ENCODE data around the gene VWA5B2. TPM values are rescaled to one million over a fixed set of nuclear protein-coding genes. Genes with fewer than 3 reads are reported as not detected.

The VWA5B2 gene
- total and polyA plus RNA-seq, 8 donors: under 0.01 to 100.0 (median 2.4) TPM

DNA sequence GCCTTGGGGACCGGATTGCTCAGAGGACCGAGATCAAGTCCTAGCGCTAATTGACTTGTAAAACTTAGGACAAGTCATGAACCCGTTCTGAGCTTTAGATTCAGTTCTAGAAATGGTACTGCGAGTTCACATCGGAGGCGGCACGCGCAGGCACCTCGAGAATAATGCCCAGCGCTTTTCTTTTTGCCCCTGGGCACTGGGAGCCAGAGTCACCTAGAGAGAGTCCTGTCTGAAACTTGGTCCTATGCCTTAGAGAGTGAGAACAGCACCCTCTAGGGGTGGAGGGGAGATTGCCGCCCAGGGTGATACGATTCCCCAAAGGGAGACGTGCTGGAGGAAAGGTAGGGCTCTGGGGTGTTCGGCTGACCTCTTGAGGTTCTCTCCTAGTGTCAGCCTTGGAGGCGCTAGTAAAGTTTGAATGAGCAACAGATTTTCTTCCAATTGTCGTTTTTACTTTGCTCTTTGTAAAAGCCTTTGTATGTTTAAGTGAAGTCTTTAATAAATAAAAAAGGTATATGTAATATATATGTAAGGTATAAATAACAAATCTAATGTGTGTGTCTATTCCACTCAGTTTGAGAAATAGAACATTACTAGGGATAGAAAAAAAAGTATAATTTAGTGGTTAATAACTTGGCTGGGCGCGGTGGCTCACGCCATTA, 20.9 kb downstream of the VWA5B2 start:
- intact Hi-C loops (cut with DNase I; ENCODE audit: low total_unique reads): loop anchor here (5.0 kb wide), 1 partner anchor 108 kb away; no protein-coding TSS in a partner anchor
- TF ChIP-seq EP300 (IDR thresholded peaks at IDR 0.05) (no peak), POLR2AphosphoS5 (IDR thresholded peaks at IDR 0.05) (peak in 2 of 3 donors; percentile 6 to 25), POLR2A (IDR thresholded peaks at IDR 0.05) (no peak)
- TF ChIP-seq, protein P1, sequence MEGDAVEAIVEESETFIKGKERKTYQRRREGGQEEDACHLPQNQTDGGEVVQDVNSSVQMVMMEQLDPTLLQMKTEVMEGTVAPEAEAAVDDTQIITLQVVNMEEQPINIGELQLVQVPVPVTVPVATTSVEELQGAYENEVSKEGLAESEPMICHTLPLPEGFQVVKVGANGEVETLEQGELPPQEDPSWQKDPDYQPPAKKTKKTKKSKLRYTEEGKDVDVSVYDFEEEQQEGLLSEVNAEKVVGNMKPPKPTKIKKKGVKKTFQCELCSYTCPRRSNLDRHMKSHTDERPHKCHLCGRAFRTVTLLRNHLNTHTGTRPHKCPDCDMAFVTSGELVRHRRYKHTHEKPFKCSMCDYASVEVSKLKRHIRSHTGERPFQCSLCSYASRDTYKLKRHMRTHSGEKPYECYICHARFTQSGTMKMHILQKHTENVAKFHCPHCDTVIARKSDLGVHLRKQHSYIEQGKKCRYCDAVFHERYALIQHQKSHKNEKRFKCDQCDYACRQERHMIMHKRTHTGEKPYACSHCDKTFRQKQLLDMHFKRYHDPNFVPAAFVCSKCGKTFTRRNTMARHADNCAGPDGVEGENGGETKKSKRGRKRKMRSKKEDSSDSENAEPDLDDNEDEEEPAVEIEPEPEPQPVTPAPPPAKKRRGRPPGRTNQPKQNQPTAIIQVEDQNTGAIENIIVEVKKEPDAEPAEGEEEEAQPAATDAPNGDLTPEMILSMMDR (IDR thresholded peaks at IDR 0.05): peak in 5 of 7 experiments; percentile 83 to 96 (median 91)
- H3K27ac ChIP-seq: peak overlapping the region; percentile 76 to 89 (median 85)

DNA sequence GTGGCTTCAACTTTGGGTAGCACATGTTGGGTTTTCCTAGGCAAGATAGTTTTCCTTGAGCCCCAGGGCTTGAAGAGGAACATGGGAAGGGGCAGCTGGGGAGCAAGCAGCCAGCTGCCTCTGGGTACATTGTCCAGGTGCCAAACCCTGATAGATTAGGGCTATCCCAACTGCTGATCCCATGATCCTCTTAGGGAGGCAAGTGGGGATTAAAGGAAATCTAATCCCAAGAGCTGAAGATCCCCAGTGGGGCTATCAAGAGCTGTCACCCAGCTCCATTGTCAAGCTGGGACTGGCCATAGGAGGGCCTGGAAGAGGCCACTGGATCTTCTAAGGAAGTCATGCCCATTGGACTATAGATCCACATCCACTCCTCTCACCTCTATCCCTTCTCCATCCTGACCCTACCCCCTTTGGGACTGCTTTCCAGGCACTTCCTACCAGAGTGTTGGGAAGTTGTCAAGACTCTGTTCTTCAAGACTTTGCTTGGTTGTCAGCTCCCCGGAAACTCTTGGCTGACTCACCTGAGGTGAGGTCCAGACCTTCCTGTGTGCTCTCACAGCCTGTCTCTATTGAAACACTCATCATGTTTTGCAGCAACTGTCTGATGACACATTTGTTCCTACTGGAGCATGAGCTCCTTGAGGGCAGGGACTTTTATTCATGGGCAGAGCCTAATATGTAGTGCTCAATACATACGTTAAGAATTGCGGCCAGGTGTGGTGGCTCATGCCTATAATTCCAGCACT, 26.1 kb downstream of the VWA5B2 start:
- TF ChIP-seq POLR2AphosphoS5 (IDR thresholded peaks at IDR 0.05) (no peak), EP300 (IDR thresholded peaks at IDR 0.05) (no peak), POLR2A (IDR thresholded peaks at IDR 0.05) (no peak)
- TF ChIP-seq, protein P1 (IDR thresholded peaks at IDR 0.05): no peak
- intact Hi-C loops (cut with DNase I; ENCODE audit: low total_unique reads): no loop called here
- Histone ChIP-seq H3K9me3 (no peaks in the 10 kb centered on the region), H3K4me1 (peaks cover 9 to 15% (median 13%) of the 10 kb centered on the region in 4 donors), H3K27me3 (peaks cover under 1 to 33% (median 17%) of the 10 kb centered on the region in 3 donors), H3K27ac (no peak overlapping the region), H3K36me3 (peaks cover 0 to 16% (median 9%) of the 10 kb centered on the region in 4 donors), H3K4me3 (no peak overlapping the region)
- DNase-seq: no peak
- WGBS, 5 donors: 96 to 99% (median 98%) methylated on average over 3 of the region's 3 CpGs

More for the DNA sequence above, 20.9 kb downstream of the VWA5B2 start:
- Histone ChIP-seq H3K9me3 (no peaks in the 10 kb centered on the region), H3K36me3 (peaks cover 6 to 7% (median 6%) of the 10 kb centered on the region in 4 donors), H3K27me3 (no peaks in the 10 kb centered on the region), H3K4me1 (peaks cover 5 to 33% (median 26%) of the 10 kb centered on the region in 4 donors), H3K4me3 (peak overlapping the region; percentile 81 to 97 (median 92))
- DNase-seq: peak; percentile 94
- 12 to 15% (median 14%) methylated on average over 18 to 20 of the region's 20 CpGs for WGBS, 5 donors

DNA sequence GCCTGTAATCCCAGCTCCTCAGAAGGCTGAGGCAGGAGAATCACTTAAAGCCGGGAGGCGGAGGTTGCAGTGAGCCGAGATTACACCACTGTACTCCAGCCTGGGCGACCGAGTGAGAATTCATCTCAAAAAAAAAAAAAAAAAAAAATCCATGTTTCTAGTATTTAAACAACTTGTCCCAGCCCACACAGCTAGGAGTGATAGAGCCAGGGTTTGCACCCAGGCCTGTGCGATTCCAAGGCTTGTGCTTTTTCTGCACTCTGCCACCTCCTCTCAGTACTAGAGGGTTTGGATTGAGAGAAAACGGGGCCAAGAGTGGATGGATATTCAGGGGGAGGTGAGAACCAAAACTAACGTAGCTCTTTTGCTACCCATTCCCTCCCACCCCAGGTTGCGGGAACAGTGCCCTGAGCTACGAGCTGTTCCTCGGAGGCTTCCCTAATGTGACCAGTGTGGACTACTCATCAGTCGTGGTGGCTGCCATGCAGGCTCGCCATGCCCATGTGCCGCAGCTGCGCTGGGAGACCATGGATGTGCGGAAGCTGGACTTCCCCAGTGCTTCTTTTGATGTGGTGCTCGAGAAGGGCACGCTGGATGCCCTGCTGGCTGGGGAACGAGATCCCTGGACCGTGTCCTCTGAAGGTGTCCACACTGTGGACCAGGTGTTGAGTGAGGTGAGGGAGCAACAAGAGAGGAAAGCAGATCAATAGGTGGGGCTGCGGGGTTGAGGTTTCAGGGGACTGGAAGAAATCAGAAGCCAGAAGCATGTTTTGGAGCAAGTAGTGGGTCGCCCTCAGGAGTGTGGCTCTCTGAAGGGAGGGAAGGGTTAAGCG, 27.9 kb downstream of the VWA5B2 start:
- Histone ChIP-seq H3K4me1 (peaks cover 24 to 28% (median 27%) of the 10 kb centered on the region in 4 donors), H3K27ac (no peak overlapping the region), H3K27me3 (peaks cover 8 to 51% (median 33%) of the 10 kb centered on the region in 3 donors), H3K4me3 (no peak overlapping the region), H3K36me3 (peaks cover 0 to 16% (median 9%) of the 10 kb centered on the region in 4 donors), H3K9me3 (no peaks in the 10 kb centered on the region)
- intact Hi-C loops (cut with DNase I; ENCODE audit: low total_unique reads): no loop called here
- WGBS, 5 donors: 92 to 95% (median 95%) methylated on average over 23 of the region's 23 CpGs
- no peak for DNase-seq
- TF ChIP-seq POLR2AphosphoS5 (IDR thresholded peaks at IDR 0.05) (no peak), POLR2A (IDR thresholded peaks at IDR 0.05) (no peak), EP300 (IDR thresholded peaks at IDR 0.05) (no peak)
- TF ChIP-seq, protein P1 (IDR thresholded peaks at IDR 0.05): no peak

DNA sequence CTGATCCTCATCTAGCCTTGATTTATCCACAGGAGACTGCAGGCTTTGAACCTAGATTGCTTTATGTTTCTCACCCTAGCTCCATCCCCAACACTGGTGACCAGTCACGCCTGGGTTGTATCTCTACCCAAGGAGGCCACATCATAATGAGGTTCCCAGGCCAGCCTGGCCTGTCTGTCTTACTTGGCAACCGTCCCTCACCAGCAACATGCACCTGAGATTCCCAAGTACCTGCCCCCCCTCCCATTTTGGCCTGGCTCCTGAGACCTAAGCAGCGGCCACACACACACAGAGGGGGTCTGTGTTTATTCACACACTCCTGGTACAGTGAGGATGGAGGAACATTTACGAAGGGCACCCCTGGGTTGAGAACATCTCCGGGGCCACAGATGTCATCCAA, 29.5 kb downstream of the VWA5B2 start:
- intact Hi-C loops (cut with DNase I; ENCODE audit: low total_unique reads): no loop called here
- peaks cover 0 to 16% (median 9%) of the 10 kb centered on the region in 4 donors for H3K36me3 ChIP-seq
- no peak for DNase-seq
- peaks cover 9 to 67% (median 45%) of the 10 kb centered on the region in 3 donors for H3K27me3 ChIP-seq
- H3K9me3 ChIP-seq: no peaks in the 10 kb centered on the region
- TF ChIP-seq POLR2A (IDR thresholded peaks at IDR 0.05) (no peak), EP300 (IDR thresholded peaks at IDR 0.05) (no peak), POLR2AphosphoS5 (IDR thresholded peaks at IDR 0.05) (no peak)
- TF ChIP-seq, protein P1 (IDR thresholded peaks at IDR 0.05): no peak
- 86 to 90% (median 89%) methylated on average over 5 of the region's 5 CpGs for WGBS, 5 donors
- H3K4me1 ChIP-seq: peaks cover 30 to 34% (median 32%) of the 10 kb centered on the region in 4 donors
- no peak overlapping the region for H3K4me3 ChIP-seq
- no peak overlapping the region for H3K27ac ChIP-seq

Data from stomach (tissue), 9 donors.